Measurements from ENCODE around the gene TPM4.
A peak's percentile ranks its signal among the peaks of the same experiment; 100 is the strongest.

The TPM4 gene

GRCh38 chr19:16127776-16128371 is 51.6 kb downstream of the TPM4 start:
- DNase-seq (ENCODE audit: low read depth), result no peak

GRCh38 chr19:16131648-16132047 is 55.4 kb downstream of the TPM4 start:
- DNase-seq (ENCODE audit: low read depth), result no peak

GRCh38 chr19:16133818-16134217 is 57.5 kb downstream of the TPM4 start:
- DNase-seq (ENCODE audit: low read depth), result no peak

- DNase-seq (ENCODE audit: low read depth), result no peak
These were observed 58.2 kb downstream of the TPM4 start for GRCh38 chr19:16134510-16134909.

- no peak for DNase-seq (ENCODE audit: low read depth)
These were observed 59.3 kb downstream of the TPM4 start for GRCh38 chr19:16135430-16136127.

GRCh38 chr19:16136185-16136999 is 60.1 kb downstream of the TPM4 start:
- no peak for DNase-seq (ENCODE audit: low read depth)

GRCh38 chr19:16139752-16140151 is 63.5 kb downstream of the TPM4 start:
- no peak for DNase-seq (ENCODE audit: low read depth)

GRCh38 chr19:16141043-16141442 is 64.7 kb downstream of the TPM4 start:
- no peak for DNase-seq (ENCODE audit: low read depth)

- no peak for DNase-seq (ENCODE audit: low read depth)
These were observed 65.8 kb downstream of the TPM4 start for GRCh38 chr19:16142032-16142580.

GRCh38 chr19:16143399-16144215 is 67.3 kb downstream of the TPM4 start, which contains the start of gene HSH2D:
Gene HSH2D (plus strand): TSS chr19:16143685. CDS start chr19:16148751, 5,066 bp downstream.
- peak; percentile 47 for DNase-seq (ENCODE audit: low read depth)

GRCh38 chr19:16144216-16144581 is 67.9 kb downstream of the TPM4 start:
- no peak for DNase-seq (ENCODE audit: low read depth)

GRCh38 chr19:16146112-16146511 is 69.8 kb downstream of the TPM4 start:
- DNase-seq (ENCODE audit: low read depth), result no peak

GRCh38 chr19:16148443-16149229 is 72.3 kb downstream of the TPM4 start:
- DNase-seq (ENCODE audit: low read depth), result no peak
